SK-N-SH (cell line): ENCODE measurements around the gene COL25A1. TPM values are rescaled to one million over a fixed set of nuclear protein-coding genes. Genes with fewer than 3 reads are reported as not detected.

Source experiments
- CTCF ChIA-PET: fragments of 300-600, 350-600 bp; formaldehyde crosslinking; extraction: SDS; loops from one replicate; lab custom pipeline; 2021; lab: Yijun Ruan, JAX
- POLR2A ChIA-PET: fragments of 350-600 bp; sonication (Branson Sonifier 250); formaldehyde crosslinking; extraction: SDS; loops from one replicate; lab custom pipeline; 2020; ENCODE audit warnings: antibody characterized with exemption, inconsistent platforms; lab: Yijun Ruan, JAX
- DNase-seq: peaks from one replicate; pipeline ENCODE4 v3.0.0; 2012
- H2AFZ ChIP-seq: fragments of 200-600 bp; sonication (generic); 2 replicates; pipeline ENCODE4 v1.8.1; 2016; ENCODE audit warnings: antibody characterized with exemption, mild to moderate bottlenecking, low read depth
- H3F3A ChIP-seq: fragments of 200-600 bp; sonication (generic); replicated peaks from 2 replicates; pipeline ENCODE3; 2016; ENCODE audit warnings: antibody characterized with exemption, mild to moderate bottlenecking; ENCODE audit not compliant: insufficient read depth
- H3K27ac ChIP-seq, 2 experiments: fragments of 200-500 bp in 1 of 2; fragments of 200-600 bp in 1 of 2; sonication (Bioruptor generic) in 1 of 2; sonication (generic), shearing (Covaris generic) in 1 of 2; 2 replicates each; pipeline versions ENCODE4 v1.5.1 to v1.6.1; 2014 to 2016; ENCODE audit warnings: low read depth in 2 of 2, inconsistent platforms in 1 of 2, low read length in 1 of 2, mild to moderate bottlenecking in 1 of 2, mixed read lengths in 1 of 2
- H3K27me3 ChIP-seq: fragments of 200-600 bp; sonication (generic), shearing (Covaris generic); 2 replicates; pipeline ENCODE4 v1.6.1; 2016; ENCODE audit warnings: mixed run types; ENCODE audit not compliant: insufficient read depth
- H3K36me3 ChIP-seq, 2 experiments: fragments of 200-500 bp in 1 of 2; fragments of 200-600 bp in 1 of 2; sonication (Bioruptor generic) in 1 of 2; sonication (generic) in 1 of 2; replicated peaks in 1 of 2; 2 replicates each; pipeline versions ENCODE3 to v1.5.1; 2014 to 2016; ENCODE audit warnings: low read length in 1 of 2, mild to moderate bottlenecking in 1 of 2; ENCODE audit not compliant: insufficient read depth in 2 of 2, control insufficient read depth in 1 of 2
- H3K4me1 ChIP-seq, 2 experiments: fragments of 200-500 bp in 1 of 2; fragments of 200-600 bp in 1 of 2; sonication (Bioruptor generic) in 1 of 2; sonication (generic), shearing (Covaris generic) in 1 of 2; 2 replicates each; pipeline versions ENCODE4 v1.5.1 to v1.6.1; 2014 to 2016; ENCODE audit warnings: low read depth in 1 of 2, low read length in 1 of 2, mixed run types in 1 of 2; ENCODE audit not compliant: insufficient read depth in 2 of 2, control insufficient read depth in 1 of 2
- H3K4me2 ChIP-seq: fragments of 200-600 bp; sonication (generic), shearing (Covaris generic); 2 replicates; pipeline ENCODE4 v1.6.1; 2017; ENCODE audit warnings: mixed run types
- H3K4me3 ChIP-seq, 2 experiments: fragments of 200-500 bp in 1 of 2; fragments of 200-600 bp in 1 of 2; sonication (Bioruptor generic) in 1 of 2; sonication (generic), shearing (Covaris generic) in 1 of 2; 2 replicates each; pipeline versions ENCODE4 v1.5.1 to v1.8.1; 2014 to 2016; ENCODE audit warnings: low read depth in 2 of 2, inconsistent platforms in 1 of 2, low read length in 1 of 2, mild to moderate bottlenecking in 1 of 2, mixed read lengths in 1 of 2, moderate library complexity in 1 of 2
- H3K79me2 ChIP-seq: fragments of 200-600 bp; sonication (generic); 2 replicates; pipeline ENCODE4 v1.8.1; 2017; ENCODE audit warnings: mild to moderate bottlenecking; ENCODE audit not compliant: insufficient read depth
- H3K9ac ChIP-seq: fragments of 200-600 bp; sonication (generic); 2 replicates; pipeline ENCODE4 v1.6.1; 2017; ENCODE audit warnings: mixed run types
- H3K9me2 ChIP-seq: fragments of 200-600 bp; sonication (generic); 2 replicates; pipeline ENCODE4 v1.6.1; 2017; ENCODE audit warnings: mixed run types
- H3K9me3 ChIP-seq: fragments of 200-600 bp; sonication (generic); 2 replicates; pipeline ENCODE4 v1.6.1; 2017; ENCODE audit warnings: mixed run types, mild to moderate bottlenecking, moderate library complexity
- H4K20me1 ChIP-seq: fragments of 200-600 bp; sonication (generic); 2 replicates; pipeline ENCODE4 v1.6.1; 2017; ENCODE audit warnings: mild to moderate bottlenecking, mixed run types; ENCODE audit not compliant: insufficient read depth
- CTCF ChIP-seq: fragments of 200-600 bp; sonication (generic); IDR thresholded peaks from 2 replicates; pipeline ENCODE4 v1.6.1; 2017; ENCODE audit warnings: antibody characterized with exemption, mild to moderate bottlenecking, moderate library complexity
- ELF1 ChIP-seq: IDR thresholded peaks from 2 replicates; pipeline ENCODE4 v1.4.0; 2012
- FOXJ3 ChIP-seq: sonication (generic); formaldehyde crosslinking; IDR thresholded peaks from 2 replicates; pipeline ENCODE4 v1.5.1; 2020; ENCODE audit warnings: mild to moderate bottlenecking, missing genetic modification reagents
- GABPA ChIP-seq: IDR thresholded peaks from 2 replicates; pipeline ENCODE4 v1.4.0; 2012; ENCODE audit warnings: low read depth, mild to moderate bottlenecking
- GATA2 ChIP-seq: sonication (generic); formaldehyde crosslinking; IDR thresholded peaks from 2 replicates; pipeline ENCODE4 v1.5.0; 2020; ENCODE audit warnings: mild to moderate bottlenecking, missing genetic modification reagents
- PBX3 ChIP-seq: IDR thresholded peaks from 2 replicates; pipeline ENCODE4; 2012
- POLR2AphosphoS5 ChIP-seq: IDR thresholded peaks from 2 replicates; pipeline ENCODE4 v1.6.1; 2012; ENCODE audit warnings: low read depth, low read length
- RAD21 ChIP-seq: IDR thresholded peaks from 2 replicates; pipeline ENCODE4 v1.6.1; 2012; ENCODE audit warnings: mild to moderate bottlenecking, low read length
- SMC3 ChIP-seq: IDR thresholded peaks from 2 replicates; pipeline ENCODE4 v1.6.1; 2012; ENCODE audit warnings: low read depth, low read length, improper control_type of control experiment
- TAF1 ChIP-seq: IDR thresholded peaks from 2 replicates; pipeline ENCODE4 v1.6.1; 2012; ENCODE audit warnings: low read depth, mild to moderate bottlenecking, low read length, moderate library complexity, borderline replicate concordance
- YY1 ChIP-seq: IDR thresholded peaks from 2 replicates; pipeline ENCODE4 v1.4.0; 2012; ENCODE audit warnings: low read depth, mild to moderate bottlenecking
- WGBS: methylation state at CpG from one replicate; pipeline ENCODE4 v1.1.6; 2017; ENCODE audit warnings: low lambda C conversion rate; 5-methylcytosine and 5-hydroxymethylcytosine counted together
- polyA plus RNA-seq, 3 experiments: library from polyadenylated mRNA; depleted of rRNA; stranded (reverse); fragments of >200 nt; gene quantifications; 2 replicates each; pipeline ENCODE4 v1.2.3, GENCODE V29; 2012
- TF ChIP-seq, protein P1 (sequence below): IDR thresholded peaks from 2 replicates; pipeline ENCODE4 v1.4.0; 2012; ENCODE audit warnings: low read depth, borderline replicate concordance

Gene COL25A1
- polyA plus RNA-seq, 1 of the 3 experiments (the other 2 are of a cell fraction): not detected

GRCh38 chr4:109298279-109299010 is 4.0 kb downstream of the COL25A1 start:
- POLR2A ChIA-PET: no interaction called here

More at GRCh38 chr4:109298279-109299010, 4.0 kb downstream of the COL25A1 start:
- Histone ChIP-seq H3K27ac (no peak overlapping the region), H3K9me3 (no peaks in the 10 kb centered on the region), H3K9me2 (no peaks in the 10 kb centered on the region), H3K4me3 (no peak overlapping the region), H3K9ac (no peak overlapping the region), H3K36me3 (no peaks in the 10 kb centered on the region), H4K20me1 (no peaks in the 10 kb centered on the region), H3K27me3 (peaks cover 36% of the 10 kb centered on the region), H3K4me2 (no peak overlapping the region), H3K4me1 (peaks cover 5 to 9% of the 10 kb centered on the region in 2 experiments; a peak in 2 of 4 replicates), H3K79me2 (no peaks in the 10 kb centered on the region), H2AFZ (no peak overlapping the region), H3F3A (no peaks in the 10 kb centered on the region)
- TF ChIP-seq CTCF (peak; percentile 51), SMC3 (peak; percentile 18; the same call in 1 of the 2 replicates), GABPA (no peak), FOXJ3 (CRISPR knock-in tag) (no peak), PBX3 (no peak), TAF1 (no peak), GATA2 (CRISPR knock-in tag) (no peak), POLR2AphosphoS5 (no peak), YY1 (no peak), ELF1 (no peak), RAD21 (peak; percentile 43)
- TF ChIP-seq, protein P1, sequence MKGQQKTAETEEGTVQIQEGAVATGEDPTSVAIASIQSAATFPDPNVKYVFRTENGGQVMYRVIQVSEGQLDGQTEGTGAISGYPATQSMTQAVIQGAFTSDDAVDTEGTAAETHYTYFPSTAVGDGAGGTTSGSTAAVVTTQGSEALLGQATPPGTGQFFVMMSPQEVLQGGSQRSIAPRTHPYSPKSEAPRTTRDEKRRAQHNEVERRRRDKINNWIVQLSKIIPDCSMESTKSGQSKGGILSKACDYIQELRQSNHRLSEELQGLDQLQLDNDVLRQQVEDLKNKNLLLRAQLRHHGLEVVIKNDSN: no peak
- CTCF ChIA-PET: interaction anchor here (1.0 to 1.6 kb wide), 2 partner anchors 8 to 26 kb away, joined by 3 to 5 read pairs; no protein-coding TSS in a partner anchor
- peak; percentile 27 for DNase-seq
- 16% methylated on average over 3 of the region's 3 CpGs for WGBS
